ENCODE measurements around the gene ING2.
"Not testable (repeated sequence)": the region's sequence is repeated elsewhere in the genome, so short reads cannot be mapped to it uniquely, and the experiment has no call there.

ING2 gene

DNA sequence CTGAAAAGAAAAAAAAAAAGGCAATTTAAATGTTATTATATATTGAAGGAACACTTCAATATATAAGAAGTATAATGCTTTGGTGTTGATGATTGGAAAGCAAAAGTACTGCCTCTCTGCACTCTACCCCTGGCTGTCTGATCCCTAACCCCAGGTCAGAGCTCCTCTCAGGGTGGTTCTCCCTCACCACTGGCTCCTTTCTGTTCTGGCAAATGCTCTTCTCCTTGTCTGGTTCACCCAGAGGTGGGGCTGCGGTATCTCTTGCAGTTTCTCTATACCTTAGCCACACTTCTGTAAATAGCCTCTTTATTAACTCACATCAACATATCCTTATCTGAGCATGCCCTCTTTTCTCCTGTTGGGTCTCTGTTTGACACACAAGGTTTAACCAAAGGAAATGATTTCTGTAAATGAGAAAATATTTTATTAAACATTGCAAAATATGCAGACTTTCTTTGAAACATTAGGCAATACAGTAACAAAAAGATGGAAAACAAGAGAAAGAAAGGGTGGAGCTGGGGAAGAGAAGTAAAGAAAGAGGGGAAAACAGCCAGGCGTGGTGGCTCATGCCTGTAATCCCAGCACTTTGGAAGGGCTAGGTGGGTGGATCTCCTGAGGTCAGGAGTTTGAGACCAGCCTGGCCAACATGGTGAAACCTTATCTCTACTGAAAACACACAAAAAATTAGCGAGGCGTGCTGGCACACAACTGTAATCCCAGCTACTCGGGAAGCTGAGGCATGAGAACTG, 45.7 kb downstream of the ING2 start:
- no peak for DNase-seq

DNA sequence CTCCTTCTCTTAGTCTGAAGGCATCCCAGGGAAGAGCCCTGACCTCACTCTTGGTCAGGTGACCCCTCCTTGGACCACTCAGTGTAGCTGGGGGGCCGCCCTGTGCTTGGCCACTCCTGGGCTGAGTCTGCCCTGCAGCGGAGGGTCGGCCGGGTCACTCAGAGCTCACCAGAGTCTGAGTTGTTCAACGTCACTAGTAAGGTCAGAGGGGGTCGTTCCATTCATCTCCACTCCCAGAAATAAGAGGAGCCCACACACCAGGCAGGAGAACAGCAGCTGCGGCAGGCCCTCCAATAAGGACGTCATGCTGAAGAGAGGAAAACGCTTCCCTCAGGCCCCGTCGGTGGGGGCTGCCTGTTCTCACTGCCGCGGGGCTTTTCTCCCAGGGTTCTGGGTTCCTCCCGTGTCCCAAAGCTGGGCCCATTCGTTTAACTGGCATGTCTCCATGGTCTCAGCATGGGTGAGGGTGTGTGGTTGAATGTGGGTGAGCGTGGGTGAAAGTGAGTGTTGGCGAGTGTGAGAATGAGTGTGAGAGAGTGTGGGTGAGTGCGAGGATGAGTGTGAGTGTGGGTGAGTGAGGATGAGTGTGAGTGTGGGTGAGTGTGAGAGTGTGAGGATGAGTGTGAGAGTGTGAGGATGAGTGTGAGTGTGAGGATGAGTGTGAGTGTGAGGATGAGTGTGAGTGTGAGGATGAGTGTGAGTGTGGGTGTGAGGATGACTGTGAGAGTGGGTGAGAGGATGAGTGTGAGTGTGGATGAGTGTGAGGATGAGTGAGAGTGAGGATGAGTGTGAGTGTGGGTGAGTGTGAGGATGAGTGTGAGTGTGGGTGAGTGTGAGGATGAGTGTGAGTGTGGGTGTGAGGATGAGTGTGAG, 47.7 kb downstream of the ING2 start:
- DNase-seq, result no peak

- DNase-seq, result not testable (repeated sequence)
Measured at GRCh38 chr4:183553147-183553478, 48.3 kb downstream of the ING2 start.

DNA sequence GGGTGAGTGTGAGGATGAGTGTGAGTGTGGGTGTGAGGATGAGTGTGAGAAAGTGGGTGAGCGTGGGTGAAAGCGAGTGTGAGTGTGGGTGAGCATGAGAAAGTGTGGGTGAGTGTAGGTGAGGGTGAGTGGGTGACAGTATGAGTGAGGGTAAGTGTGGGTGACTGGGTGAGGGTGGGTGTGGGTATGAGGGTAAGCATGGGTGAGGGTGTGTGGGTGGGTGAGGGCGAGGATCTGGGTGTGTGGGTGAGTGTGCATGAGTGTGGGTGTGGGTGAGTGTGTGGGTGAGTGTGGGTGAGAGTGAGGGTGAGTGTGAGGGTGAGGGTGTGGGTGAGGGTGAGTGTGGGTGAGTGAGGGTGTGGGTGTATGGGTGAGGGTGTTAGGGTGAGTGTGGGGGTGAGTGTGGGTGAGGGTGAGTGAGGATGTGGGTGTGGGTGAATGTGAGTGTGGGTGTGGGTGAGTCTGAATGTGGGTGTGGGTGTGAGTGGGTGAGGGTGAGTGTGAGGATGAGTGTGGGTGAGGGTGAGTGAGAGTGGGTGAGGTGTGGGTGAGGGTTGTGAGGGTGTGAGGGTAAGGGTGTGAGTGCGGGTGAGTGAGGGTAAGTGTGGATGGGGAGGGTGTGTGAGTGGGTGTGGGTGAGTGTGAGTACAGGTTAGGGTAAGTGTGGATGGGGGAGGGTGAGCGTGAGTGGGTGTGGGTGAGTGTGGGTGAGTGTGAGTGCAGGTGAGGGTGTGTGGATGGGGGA, 48.9 kb downstream of the ING2 start:
- DNase-seq, result no peak

GRCh38 chr4:183554346-183554686, 49.5 kb downstream of the ING2 start:
- DNase-seq, result no peak

DNA sequence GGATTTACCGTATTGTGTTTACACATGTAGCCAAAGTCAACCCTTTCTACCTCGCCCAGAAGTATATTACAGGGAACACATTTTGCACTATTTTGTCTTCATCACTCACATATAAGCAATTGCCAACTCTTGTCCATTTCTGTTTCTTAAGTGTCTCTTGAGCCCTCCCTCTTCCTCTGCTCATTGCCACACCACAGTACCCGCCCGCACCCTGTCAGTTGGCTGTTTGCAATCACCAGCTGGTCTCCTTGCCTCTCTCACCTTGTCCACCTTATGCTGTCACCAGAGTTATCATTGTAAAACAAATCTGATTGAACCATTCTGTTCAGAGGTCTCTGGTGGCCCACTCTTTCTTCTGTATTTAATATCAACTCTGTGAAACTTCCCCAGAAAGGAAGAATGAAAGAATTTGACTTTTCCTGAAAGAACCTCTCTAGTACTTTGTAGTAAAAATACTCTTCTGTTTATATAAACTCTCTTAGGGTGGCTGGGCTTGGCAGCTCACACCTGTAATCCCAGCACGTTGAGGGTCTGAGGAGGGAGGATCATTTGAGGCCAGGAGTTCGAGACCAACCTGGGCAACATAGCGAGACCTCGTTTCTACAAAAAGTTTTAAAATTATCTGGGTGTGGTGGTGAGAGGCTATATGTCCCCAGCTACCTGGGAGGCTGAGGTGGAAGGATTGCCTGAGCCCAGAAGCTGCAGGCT, 50.2 kb downstream of the ING2 start:
- no peak for DNase-seq

DNA sequence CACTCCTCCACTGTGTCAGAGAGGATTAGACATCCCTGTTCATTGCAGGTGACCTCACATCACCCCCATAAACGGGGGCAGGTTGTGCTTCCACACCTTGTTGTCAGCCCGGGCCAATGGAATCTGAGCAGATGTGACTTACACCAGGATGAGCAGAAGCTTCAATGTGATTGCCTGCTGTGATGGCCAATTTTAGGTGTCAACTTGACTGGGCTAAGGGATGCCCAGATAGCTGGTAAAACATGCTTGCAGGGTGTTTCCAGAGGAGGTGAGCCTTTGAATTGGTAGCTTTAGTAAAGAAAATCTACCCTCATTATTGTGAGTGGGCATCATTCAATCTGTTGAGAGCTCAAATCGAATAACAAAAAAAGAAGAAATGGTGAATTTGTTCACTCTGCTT, 52.1 kb downstream of the ING2 start:
- no peak for DNase-seq

GRCh38 chr4:183557611-183558010, 52.8 kb downstream of the ING2 start:
- DNase-seq, result no peak

- DNase-seq, result no peak
Measured at GRCh38 chr4:183558873-183559272, 54.0 kb downstream of the ING2 start.

- no peak for DNase-seq
Measured at GRCh38 chr4:183561905-183562304, 57.0 kb downstream of the ING2 start.
